ENCODE data around the gene FILIP1L. TPM values are rescaled to one million over a fixed set of nuclear protein-coding genes. Genes with fewer than 3 reads are reported as not detected.

FILIP1L gene
- total RNA-seq, 1 experiment from 2014 or later = 0.07 TPM

DNA sequence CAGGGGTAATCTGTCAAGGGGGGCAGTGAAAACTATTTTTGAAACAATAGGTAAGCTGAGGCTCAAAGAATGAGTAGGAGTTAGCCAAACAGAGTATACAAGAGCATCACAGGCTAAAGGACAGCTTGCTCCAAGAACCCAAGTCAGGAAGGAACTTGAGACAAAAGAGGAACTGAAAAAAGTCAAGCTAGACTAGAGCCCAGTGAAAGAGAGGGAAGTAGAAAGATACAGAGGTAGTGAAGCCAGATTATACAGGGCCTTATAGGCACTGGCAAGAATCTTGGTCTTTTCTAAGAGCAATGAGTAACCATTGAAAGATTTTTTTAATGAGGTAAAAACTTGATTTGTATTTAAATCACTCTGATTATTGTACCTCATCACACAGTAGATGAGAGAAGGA, 69.9 kb downstream of the FILIP1L start:
- Histone ChIP-seq H2AFZ (ENCODE audit: low read length) (no peak overlapping the region), H3K23ac (ENCODE audit: insufficient read length, low read depth, low read length) (no peak overlapping the region), H3K4me2 (ENCODE audit: insufficient read depth, insufficient read length, low read length) (no peak overlapping the region), H3K27me3 (ENCODE audit: insufficient read depth, low read length) (no peaks in the 10 kb centered on the region), H3K9me3 (ENCODE audit: control insufficient read depth, low read depth, low read length) (no peaks in the 10 kb centered on the region), H3K23me2 (ENCODE audit: insufficient read length, low read depth, low read length, poor library complexity, severe bottlenecking) (no peaks in the 10 kb centered on the region), H3K79me2 (ENCODE audit: insufficient read depth, low read length) (no peaks in the 10 kb centered on the region), H2AK5ac (ENCODE audit: insufficient read length, low read length) (no peak overlapping the region), H3K9ac (ENCODE audit: extremely low read depth, insufficient read length, low read length) (no peak overlapping the region), H3K79me1 (ENCODE audit: insufficient read depth, low read depth, low read length, poor library complexity, severe bottlenecking) (no peaks in the 10 kb centered on the region), H3K56ac (ENCODE audit: insufficient read length, low read depth, low read length) (no peak overlapping the region), H2BK12ac (ENCODE audit: insufficient read length, low read depth, low read length) (no peak overlapping the region), H4K91ac (ENCODE audit: insufficient read length, low read depth, low read length) (no peak overlapping the region), H2BK20ac (ENCODE audit: low read depth, low read length, poor library complexity, severe bottlenecking) (no peak overlapping the region), H4K8ac (replicated peaks; ENCODE audit: insufficient read length, low read depth, low read length) (no peak overlapping the region), H3K14ac (ENCODE audit: insufficient read depth, low read length) (no peak overlapping the region), H4K20me1 (ENCODE audit: control insufficient read depth, insufficient read depth, insufficient read length) (no peaks in the 10 kb centered on the region), H3K4ac (ENCODE audit: low read depth, low read length) (no peak overlapping the region), H3K18ac (ENCODE audit: insufficient read length, low read depth, low read length) (no peak overlapping the region), H4K5ac (ENCODE audit: insufficient read length, low read depth, low read length) (no peak overlapping the region), H2BK5ac (ENCODE audit: insufficient read length, low read length) (no peak overlapping the region), H3K27ac (ENCODE audit: insufficient read length, low read depth, low read length) (no peak overlapping the region), H3T11ph (ENCODE audit: low read length) (no peak overlapping the region), H3K4me1 (ENCODE audit: insufficient read depth, low read length) (peaks cover 2% of the 10 kb centered on the region; the same call in 1 of the 2 replicates), H2BK15ac (ENCODE audit: low read depth, low read length) (no peak overlapping the region), H2BK120ac (ENCODE audit: low read depth, low read length, poor library complexity, severe bottlenecking) (no peak overlapping the region)
- no peaks in the 10 kb centered on the region for H3K27me3 Mint-ChIP-seq (ENCODE audit: low read depth)
- no peak overlapping the region; a peak in 1 of 7 replicates for H3K27ac Mint-ChIP-seq
- DNase-seq = no peak
- no peaks in the 10 kb centered on the region for H3K9me3 Mint-ChIP-seq
- no peaks in the 10 kb centered on the region for H3K36me3 Mint-ChIP-seq (ENCODE audit: insufficient read depth in 1 of 3, low read depth in 3 of 3)
- TF ChIP-seq, protein P1, sequence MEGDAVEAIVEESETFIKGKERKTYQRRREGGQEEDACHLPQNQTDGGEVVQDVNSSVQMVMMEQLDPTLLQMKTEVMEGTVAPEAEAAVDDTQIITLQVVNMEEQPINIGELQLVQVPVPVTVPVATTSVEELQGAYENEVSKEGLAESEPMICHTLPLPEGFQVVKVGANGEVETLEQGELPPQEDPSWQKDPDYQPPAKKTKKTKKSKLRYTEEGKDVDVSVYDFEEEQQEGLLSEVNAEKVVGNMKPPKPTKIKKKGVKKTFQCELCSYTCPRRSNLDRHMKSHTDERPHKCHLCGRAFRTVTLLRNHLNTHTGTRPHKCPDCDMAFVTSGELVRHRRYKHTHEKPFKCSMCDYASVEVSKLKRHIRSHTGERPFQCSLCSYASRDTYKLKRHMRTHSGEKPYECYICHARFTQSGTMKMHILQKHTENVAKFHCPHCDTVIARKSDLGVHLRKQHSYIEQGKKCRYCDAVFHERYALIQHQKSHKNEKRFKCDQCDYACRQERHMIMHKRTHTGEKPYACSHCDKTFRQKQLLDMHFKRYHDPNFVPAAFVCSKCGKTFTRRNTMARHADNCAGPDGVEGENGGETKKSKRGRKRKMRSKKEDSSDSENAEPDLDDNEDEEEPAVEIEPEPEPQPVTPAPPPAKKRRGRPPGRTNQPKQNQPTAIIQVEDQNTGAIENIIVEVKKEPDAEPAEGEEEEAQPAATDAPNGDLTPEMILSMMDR (conservative IDR thresholded peaks at IDR 0.05) = no peak
- H3K4me3 Mint-ChIP-seq = no peak overlapping the region
- peaks cover 22 to 23% of the 10 kb centered on the region in 2 experiments for H3K4me1 Mint-ChIP-seq
